GM19372 (cell line): ENCODE data around the gene SMAD7.

ENCODE experiments used
- ATAC-seq: cut with Tn5 transposase; IDR thresholded peaks from one replicate; pipeline ENCODE4 v1.9.1; 2021; ENCODE audit warnings: mild to moderate bottlenecking, low read depth, moderate library complexity; ENCODE audit not compliant: unreplicated experiment

The SMAD7 gene

DNA sequence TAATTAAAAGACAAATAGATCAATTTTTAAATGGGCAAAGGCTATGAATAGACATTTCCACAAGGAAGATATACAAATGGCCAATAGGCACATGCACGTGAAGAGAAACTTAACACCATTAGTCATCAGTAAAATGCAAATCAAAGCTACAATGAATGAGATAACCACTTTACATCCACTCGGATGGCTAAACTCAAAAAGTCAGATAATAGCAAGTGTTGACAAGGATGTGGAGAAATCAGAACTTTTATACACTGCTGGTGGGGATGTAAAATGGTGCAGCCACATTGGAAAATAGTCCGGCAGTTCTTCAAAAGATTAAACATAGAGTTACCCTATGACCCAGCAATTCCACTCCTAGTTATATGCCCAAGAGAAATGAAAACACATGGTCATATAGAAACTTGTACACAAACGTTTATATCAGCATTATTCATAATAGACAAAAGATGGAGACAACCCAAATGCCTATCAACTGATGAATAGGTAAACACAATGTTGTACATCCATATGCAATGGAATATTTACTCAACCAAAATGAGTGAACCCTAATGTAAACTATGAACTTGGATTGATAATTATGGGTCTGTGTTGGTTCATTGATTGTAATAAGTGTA is 51.1 kb downstream of the SMAD7 start:
- ATAC-seq = no peak

DNA sequence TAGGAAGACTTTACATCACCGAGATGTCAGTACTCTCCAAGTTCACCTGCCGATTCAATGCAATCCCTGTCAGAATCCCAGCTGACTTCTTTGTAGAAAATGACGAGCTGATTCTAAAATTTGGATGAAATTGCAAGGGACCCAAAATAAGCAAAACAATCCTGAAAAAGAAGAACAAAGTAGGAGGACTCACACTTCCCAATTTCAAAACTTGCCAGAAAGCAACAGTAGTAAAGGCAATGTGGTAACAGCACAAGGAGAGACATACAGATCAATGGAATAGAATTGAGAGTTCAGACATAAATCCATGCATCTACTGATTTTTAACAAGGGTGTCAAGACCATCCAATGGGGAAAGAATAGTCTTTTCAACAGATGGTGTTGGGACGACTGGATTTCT is 52.2 kb downstream of the SMAD7 start:
- ATAC-seq = no peak

- ATAC-seq = no peak
Measured at GRCh38 chr18:48897531-48897930, 53.2 kb downstream of the SMAD7 start.

GRCh38 chr18:48896875-48897511 is 53.8 kb downstream of the SMAD7 start:
- ATAC-seq = peak; percentile 66

DNA sequence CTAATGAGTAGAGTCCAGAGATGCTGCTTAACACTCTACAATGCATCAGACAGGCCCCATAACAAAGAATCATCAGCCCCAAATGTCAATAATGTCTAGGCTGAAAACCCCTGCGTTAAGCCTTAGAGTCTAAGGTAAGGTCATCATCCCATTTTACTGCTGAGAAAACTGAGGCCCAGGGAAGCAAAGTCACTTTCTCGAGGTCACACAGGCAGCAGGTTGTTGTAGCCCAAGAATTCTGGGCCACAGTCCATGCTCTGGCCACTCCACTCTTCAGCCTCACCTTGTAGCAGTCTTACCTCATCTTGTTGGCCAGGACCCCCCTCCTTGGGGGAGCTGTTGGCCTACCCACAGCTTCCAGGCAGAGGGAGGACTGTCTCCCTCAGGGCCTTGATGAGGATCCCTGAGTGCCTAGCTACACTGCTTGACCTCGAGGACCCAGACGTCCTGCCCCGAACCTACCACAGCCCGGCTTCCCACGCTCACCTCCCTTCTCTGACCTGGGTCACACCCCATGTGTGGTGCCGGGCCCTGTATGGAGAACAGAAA is 54.4 kb downstream of the SMAD7 start:
- no peak for ATAC-seq

- no peak for ATAC-seq
Measured at GRCh38 chr18:48894799-48895346, 55.9 kb downstream of the SMAD7 start.

DNA sequence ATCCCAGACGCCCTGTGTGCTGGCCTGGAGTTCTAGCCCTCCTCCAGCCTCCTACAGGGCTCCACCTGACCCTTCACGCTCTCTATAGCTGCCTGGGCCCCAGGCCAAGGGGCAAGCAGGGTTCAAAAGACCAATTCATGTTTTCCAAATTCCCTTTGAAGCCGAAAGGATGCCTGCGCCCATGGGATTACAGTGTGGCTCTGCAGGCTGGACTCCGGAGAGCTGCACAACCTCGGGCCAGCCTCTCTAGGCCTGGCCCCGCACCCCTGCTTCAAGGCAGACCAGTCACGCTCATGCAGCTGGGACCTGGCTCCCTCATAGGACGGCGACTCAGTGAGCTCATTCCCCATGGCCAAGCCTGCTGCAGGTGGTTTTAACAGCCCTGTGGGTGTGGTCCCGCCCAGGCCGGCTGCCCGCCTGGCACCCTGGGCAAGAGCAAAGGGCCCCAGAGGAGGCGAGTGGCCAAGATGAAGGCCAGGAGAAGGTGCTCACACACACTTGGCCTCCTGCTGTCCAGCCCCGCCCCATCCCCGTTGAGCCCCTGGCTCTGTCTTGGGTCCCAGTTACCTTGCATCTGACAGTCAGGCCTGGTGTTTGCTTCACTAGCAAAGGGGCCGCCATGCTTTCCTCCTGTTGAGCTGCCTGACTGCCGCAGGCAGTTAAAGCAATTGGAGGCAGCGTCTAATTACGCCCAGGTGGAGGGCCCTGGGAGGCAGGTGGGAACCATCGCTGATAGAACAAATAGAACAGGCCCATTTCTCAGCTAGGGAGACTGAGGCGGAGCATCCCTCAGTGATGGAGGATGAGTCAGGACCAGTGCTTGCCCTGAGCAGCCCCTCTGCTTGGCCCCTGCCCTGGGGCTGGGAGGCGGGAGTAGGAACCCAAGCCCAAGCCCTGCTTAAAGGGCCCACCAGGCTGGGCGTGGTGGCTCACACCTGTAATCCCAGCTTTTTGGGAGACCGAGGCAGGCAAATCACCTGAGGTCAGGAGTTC is 56.9 kb downstream of the SMAD7 start:
- no peak for ATAC-seq

GRCh38 chr18:48893061-48893607 is 57.6 kb downstream of the SMAD7 start:
- no peak for ATAC-seq

- ATAC-seq = no peak
Measured at GRCh38 chr18:48892146-48892855, 58.5 kb downstream of the SMAD7 start.

GRCh38 chr18:48891721-48892120 is 59.0 kb downstream of the SMAD7 start:
- ATAC-seq = no peak

GRCh38 chr18:48889981-48890762 is 60.6 kb downstream of the SMAD7 start:
- no peak for ATAC-seq

DNA sequence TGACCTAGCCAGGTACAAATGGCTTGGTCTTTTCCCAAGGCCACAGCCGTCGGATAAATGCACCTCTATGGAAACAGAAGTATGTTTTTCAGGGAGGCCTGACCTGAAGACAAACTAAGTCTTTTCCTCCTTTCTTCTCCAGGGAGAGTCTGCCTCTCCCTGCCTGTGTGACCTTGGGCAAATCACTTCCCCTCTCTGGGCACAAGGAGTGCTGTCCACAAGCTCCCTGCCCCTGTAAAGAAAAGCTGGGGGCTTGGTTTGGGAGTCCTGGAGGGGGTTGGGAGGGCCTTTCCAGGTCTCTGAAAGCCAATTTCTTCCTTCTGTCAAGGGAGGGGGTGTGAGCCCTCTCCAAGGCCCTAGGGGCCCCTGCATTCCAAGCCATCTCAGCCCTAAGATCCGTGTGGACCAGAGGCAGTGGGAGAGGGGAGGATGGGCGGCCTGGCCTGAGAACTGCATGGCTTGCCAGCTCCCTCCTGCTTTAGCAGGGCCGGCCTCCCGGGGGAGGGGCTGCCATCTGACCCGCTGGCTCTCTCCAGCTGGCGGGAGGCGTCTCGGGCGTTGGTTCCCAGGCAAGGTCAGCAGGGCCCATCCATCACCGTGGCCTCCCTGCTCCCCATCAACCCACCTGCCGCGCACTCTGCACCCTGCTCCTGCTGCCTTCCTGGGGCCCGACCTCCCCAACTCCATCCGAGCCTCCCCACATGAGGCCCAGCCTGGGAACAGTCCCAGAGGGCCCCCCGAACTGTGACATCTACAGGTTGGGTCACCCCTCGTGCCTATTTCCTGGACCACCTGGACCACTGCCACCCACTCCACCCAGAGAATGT is 61.4 kb downstream of the SMAD7 start:
- ATAC-seq = no peak

DNA sequence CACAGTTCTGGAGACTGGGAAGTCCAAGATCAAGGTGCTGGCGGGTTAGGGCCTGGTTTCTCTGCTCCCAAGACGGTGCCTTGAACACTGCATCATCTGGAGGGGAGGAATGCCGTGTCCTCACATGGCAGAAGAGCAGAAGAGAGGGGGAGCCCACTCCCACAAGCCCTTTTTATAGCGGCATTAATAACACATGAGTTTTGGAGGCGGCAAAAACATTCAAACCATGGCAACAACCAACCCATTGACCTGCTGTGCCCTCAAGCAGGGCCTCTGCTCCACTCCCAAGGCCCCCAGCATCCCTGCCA is 62.0 kb downstream of the SMAD7 start:
- no peak for ATAC-seq

DNA sequence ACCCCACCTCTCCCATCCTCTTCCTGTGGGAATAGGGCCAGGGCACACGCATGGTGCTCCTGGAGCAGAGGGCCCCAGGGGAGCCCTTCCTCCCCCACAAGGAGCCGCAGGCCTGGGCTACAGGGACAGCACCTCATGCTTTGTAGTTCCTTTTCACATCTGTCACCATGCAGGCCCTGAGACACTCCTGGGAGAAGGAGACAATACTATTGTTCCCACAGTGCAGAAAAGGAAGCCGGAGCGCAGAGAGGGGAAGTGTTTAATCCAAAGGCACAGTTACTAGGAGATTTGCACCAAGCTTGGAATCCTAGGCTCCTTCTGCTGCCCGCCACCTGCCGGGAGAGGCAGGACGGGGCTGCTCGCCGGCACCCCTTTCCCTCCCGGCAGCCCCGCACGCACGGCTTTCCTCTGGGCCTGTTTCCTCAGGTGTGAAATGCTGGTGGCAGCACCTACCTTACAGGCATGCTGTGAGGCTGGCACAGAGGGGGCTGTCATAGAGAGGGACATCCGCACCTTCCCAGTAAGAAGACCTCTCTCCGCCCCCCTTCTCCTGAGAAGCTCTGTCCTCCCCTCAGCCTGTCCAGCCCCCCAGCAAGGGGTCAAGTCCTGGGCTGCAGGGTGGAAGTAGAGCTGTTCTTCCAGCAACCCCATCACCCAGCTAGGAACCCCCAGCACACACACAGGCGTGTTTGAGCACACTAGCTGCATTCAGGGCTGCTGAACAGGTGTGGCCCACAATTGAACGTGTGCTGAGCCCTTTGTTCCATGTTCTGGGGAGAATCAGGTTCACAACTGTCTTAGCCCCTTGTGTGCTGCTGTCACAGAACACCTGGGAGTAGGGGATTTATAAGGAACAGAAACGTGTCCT is 62.6 kb downstream of the SMAD7 start:
- no peak for ATAC-seq

DNA sequence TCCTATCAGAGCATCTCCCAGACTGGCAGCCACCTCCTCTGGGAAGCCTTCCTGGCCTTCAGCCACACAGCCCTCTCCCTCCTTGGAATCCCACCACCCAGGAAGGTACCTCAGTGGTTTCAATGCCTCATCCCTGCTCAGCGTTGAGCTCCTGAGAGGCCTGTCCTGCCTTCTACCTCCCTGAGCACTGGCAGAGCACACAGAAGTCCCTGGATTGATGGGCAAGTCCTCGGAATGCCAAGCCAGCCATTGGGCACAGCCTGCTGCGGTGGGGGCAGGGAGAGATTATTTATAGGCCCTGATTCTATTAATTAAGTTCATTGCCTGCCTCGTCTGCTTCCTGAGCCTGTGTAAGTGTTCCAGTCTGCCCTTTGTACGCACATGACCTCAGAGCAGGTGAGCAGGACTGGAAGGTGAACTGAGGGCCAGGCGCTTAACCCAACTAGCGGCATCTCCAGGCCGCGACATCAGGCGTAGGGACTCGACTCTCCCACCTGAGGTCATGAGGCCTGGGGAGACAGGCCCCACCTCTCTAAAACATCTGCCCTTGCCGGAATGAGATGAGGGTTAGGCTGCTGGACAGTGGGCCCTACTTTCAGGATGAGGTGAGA is 63.4 kb downstream of the SMAD7 start:
- ATAC-seq = no peak

DNA sequence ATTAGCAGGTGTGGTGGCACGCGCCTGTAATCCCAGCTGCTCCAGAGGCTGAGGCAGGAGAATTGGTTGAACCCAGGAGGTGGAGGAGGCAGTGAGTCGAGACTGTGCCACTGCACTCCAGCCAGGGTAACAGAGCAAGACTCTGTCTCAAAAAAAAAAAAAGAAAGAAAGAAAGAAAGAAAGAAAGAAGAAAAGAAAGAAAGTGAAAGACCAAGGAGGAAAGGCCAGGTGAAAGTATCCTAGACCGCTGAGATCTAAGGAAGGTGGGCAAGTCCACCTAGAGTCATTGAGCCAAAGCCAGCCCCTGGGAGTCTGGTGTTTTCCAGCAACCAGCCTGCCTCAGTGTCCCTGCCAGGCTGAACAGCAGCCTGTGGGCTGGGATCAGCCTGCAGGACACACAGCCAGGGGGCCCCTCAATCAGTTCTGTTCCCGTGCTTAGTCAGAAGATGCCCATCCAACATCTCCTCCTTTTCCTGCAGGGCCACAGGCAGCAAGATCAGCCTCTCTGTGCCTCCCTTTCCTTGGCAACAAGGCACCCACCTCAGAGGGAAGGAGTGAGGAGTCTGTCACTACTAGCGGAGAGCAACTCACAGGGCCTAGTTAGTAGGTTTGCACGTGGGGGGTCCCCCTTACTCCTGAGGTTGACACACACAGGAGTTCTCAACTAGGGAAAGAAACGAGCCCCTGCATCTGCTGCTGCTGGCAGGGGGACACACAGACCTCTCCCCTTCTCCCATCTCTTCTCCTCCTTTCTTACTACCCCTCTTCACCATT is 64.1 kb downstream of the SMAD7 start:
- ATAC-seq = no peak
